DND-41 (cell line): Measurements from ENCODE around the gene DTL.

Experiments used
- EZH2 ChIP-seq: IDR thresholded peaks from 3 replicates; pipeline ENCODE4 v1.6.1; 2012; ENCODE audit warnings: borderline replicate concordance, low read depth, mild to moderate bottlenecking, moderate library complexity, low read length, inconsistent platforms; ENCODE audit not compliant: severe bottlenecking
- TF ChIP-seq, protein P1 (sequence below): IDR thresholded peaks from 2 replicates; pipeline ENCODE4 v1.5.1; 2012; ENCODE audit warnings: borderline replicate concordance, low read length, moderate library complexity, mild to moderate bottlenecking; ENCODE audit not compliant: poor library complexity, severe bottlenecking; ENCODE audit errors: extremely low read depth

DNA sequence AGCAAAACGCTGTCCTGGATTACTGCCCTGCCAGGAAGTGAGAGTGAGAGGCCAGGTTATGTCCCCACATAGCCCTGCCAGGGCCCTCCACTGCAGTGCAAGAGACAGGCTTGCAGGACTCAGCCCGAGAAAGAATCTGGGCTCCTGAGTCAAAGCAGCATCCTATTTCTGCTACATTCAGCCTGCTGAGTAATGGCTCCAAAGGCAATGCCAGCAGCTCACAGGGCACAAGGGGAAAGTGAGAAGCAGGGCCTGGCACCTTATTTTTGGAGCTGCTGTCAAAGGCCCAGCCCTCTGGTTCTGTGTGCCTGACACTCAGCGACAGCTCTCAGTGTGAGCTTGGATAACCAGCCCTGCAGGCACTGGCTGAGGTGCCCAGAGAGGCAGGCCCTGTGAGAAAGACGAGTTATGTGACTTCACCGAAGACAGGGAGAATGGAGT, 83.9 kb downstream of the DTL start:
- TF ChIP-seq, protein P1, sequence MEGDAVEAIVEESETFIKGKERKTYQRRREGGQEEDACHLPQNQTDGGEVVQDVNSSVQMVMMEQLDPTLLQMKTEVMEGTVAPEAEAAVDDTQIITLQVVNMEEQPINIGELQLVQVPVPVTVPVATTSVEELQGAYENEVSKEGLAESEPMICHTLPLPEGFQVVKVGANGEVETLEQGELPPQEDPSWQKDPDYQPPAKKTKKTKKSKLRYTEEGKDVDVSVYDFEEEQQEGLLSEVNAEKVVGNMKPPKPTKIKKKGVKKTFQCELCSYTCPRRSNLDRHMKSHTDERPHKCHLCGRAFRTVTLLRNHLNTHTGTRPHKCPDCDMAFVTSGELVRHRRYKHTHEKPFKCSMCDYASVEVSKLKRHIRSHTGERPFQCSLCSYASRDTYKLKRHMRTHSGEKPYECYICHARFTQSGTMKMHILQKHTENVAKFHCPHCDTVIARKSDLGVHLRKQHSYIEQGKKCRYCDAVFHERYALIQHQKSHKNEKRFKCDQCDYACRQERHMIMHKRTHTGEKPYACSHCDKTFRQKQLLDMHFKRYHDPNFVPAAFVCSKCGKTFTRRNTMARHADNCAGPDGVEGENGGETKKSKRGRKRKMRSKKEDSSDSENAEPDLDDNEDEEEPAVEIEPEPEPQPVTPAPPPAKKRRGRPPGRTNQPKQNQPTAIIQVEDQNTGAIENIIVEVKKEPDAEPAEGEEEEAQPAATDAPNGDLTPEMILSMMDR = no peak
- no peak for TF ChIP-seq EZH2
